PFSK-1 (cell line): Measurements from ENCODE around the gene SIGLEC5.
A peak's percentile ranks its signal among the peaks of the same experiment; 100 is the strongest.

ENCODE experiments used
- FOXP2 ChIP-seq: optimal IDR thresholded peaks from 2 replicates; pipeline ENCODE3; 2011; ENCODE audit warnings: borderline replicate concordance, control low read depth, inconsistent platforms; ENCODE audit not compliant: insufficient read depth; ENCODE audit errors: extremely low read length, extremely low read depth
- POLR2AphosphoS5 ChIP-seq: IDR thresholded peaks from 2 replicates; pipeline ENCODE4 v1.6.1; 2012; ENCODE audit warnings: low read depth, mild to moderate bottlenecking, control low read depth, low read length, moderate library complexity
- SIN3A ChIP-seq: IDR thresholded peaks from 2 replicates; pipeline ENCODE4 v1.6.1; 2012; ENCODE audit warnings: mild to moderate bottlenecking, low read length, moderate library complexity, borderline replicate concordance; ENCODE audit not compliant: insufficient read depth
- TAF1 ChIP-seq: IDR thresholded peaks from 2 replicates; pipeline ENCODE4 v1.6.1; 2012; ENCODE audit warnings: low read length, control low read depth, borderline replicate concordance; ENCODE audit not compliant: insufficient read depth
- TF ChIP-seq, protein P1 (sequence below), 2 experiments: IDR thresholded peaks; 2 replicates each; pipeline versions ENCODE4 v1.6.1 to v1.8.0; 2011 to 2012; ENCODE audit warnings: low read depth in 2 of 2, low read length in 2 of 2, control low read depth in 1 of 2, inconsistent platforms in 1 of 2, mild to moderate bottlenecking in 1 of 2, moderate library complexity in 1 of 2; ENCODE audit not compliant: insufficient read depth in 1 of 2

Gene SIGLEC5

DNA sequence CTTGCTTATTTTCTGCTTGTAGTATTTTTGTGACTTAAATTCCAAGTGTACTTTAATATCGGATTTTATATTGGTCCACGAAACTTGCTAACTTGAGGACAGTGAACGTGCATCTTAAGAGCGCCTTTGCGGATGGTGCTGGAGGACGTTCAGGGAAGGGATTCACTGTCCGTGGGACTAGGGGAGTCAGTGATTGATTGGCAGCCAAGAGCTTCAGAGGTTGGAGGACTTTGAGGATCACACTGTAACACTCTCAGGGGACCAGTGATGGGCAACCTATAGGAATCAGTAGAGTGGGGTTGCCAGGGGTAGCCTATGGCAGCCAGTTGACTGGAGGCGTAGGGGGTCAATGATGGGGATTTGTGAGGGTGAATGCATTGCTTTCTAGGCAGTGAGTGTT, 58.6 kb downstream of the SIGLEC5 start:
- TF ChIP-seq, protein P1, sequence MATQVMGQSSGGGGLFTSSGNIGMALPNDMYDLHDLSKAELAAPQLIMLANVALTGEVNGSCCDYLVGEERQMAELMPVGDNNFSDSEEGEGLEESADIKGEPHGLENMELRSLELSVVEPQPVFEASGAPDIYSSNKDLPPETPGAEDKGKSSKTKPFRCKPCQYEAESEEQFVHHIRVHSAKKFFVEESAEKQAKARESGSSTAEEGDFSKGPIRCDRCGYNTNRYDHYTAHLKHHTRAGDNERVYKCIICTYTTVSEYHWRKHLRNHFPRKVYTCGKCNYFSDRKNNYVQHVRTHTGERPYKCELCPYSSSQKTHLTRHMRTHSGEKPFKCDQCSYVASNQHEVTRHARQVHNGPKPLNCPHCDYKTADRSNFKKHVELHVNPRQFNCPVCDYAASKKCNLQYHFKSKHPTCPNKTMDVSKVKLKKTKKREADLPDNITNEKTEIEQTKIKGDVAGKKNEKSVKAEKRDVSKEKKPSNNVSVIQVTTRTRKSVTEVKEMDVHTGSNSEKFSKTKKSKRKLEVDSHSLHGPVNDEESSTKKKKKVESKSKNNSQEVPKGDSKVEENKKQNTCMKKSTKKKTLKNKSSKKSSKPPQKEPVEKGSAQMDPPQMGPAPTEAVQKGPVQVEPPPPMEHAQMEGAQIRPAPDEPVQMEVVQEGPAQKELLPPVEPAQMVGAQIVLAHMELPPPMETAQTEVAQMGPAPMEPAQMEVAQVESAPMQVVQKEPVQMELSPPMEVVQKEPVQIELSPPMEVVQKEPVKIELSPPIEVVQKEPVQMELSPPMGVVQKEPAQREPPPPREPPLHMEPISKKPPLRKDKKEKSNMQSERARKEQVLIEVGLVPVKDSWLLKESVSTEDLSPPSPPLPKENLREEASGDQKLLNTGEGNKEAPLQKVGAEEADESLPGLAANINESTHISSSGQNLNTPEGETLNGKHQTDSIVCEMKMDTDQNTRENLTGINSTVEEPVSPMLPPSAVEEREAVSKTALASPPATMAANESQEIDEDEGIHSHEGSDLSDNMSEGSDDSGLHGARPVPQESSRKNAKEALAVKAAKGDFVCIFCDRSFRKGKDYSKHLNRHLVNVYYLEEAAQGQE (IDR thresholded peaks at IDR 0.05; ENCODE audit: insufficient read depth in 1 of 2, low read depth in 2 of 2, low read length in 2 of 2): no peak
- TF ChIP-seq TAF1 (no peak), POLR2AphosphoS5 (no peak), SIN3A (no peak)

- peak; percentile 69; the same call in 1 of the 2 replicates for TF ChIP-seq SIN3A
- peak; percentile 76; the same call in 1 of the 2 replicates for TF ChIP-seq POLR2AphosphoS5
- TF ChIP-seq, protein P1 (IDR thresholded peaks at IDR 0.05; ENCODE audit: insufficient read depth in 1 of 2, low read depth in 2 of 2, low read length in 2 of 2): 0 out of 4 replicates have a peak, but pooled peaks of 1 of the 2 experiments have one; percentile 46
- no peak for TF ChIP-seq FOXP2
- TF ChIP-seq TAF1: 0 out of 2 replicates have a peak, but pooled peaks have one; percentile 73
Observed at GRCh38 chr19:51570962-51571575, 59.1 kb downstream of the SIGLEC5 start, which contains the start of gene ZNF175. ZNF175 (plus strand) TSS chr19:51571283; CDS start chr19:51573330, 2,047 bp downstream.

GRCh38 chr19:51568456-51568855, 61.7 kb downstream of the SIGLEC5 start:
- TF ChIP-seq TAF1 (no peak), FOXP2 (no peak), POLR2AphosphoS5 (no peak), SIN3A (no peak)
- TF ChIP-seq, protein P1 (IDR thresholded peaks at IDR 0.05; ENCODE audit: insufficient read depth in 1 of 2, low read depth in 2 of 2, low read length in 2 of 2): no peak

DNA sequence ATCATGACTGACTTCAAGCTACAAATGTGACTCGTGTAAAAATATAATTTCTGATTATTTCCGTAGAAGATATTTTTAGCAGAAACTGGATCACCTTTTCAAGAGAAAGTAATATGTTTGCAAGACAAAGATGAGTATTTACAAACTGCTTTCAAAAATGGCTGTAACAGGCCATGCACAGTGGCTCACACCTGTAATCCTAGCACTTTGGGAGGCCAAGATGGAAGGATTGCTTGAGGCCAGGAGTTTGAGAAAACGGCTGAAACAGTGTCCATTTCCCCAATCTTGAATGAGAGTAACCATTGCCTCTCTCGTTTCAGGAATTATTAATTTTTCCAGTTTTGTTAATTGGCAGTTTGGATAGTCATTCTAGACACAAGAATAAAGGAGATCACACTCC, 62.6 kb downstream of the SIGLEC5 start:
- no peak for TF ChIP-seq FOXP2
- no peak for TF ChIP-seq SIN3A
- TF ChIP-seq, protein P1 (IDR thresholded peaks at IDR 0.05; ENCODE audit: insufficient read depth in 1 of 2, low read depth in 2 of 2, low read length in 2 of 2): no peak
- no peak for TF ChIP-seq TAF1
- no peak for TF ChIP-seq POLR2AphosphoS5
